Endometrial microvascular endothelial cells (primary cell): ENCODE results near the gene KATNB1. TPM values are rescaled to one million over a fixed set of nuclear protein-coding genes. Genes with fewer than 3 reads are reported as not detected.

Source experiments
- in situ Hi-C: cut with HindIII; loops from 2 replicates; pipeline ENCODE4 v1.10.0; 2017; ENCODE audit warnings: low sequenced_read_pairs, low pct_unique_long_range_greater_than_20kb; ENCODE audit errors: inconsistent ontology term
- total RNA-seq: library from RNA; depleted of rRNA; stranded (reverse); fragments of >200 nt; gene quantifications from one replicate; pipeline ENCODE4 v1.2.3, GENCODE V29; 2015; ENCODE audit errors: inconsistent ontology term

The KATNB1 gene
- total RNA-seq, 1 donor from 2014 or later = 43.4 TPM

- in situ Hi-C loops = no loop called here
Measured at GRCh38 chr16:57797216-57797525, 61.6 kb downstream of the KATNB1 start.

DNA sequence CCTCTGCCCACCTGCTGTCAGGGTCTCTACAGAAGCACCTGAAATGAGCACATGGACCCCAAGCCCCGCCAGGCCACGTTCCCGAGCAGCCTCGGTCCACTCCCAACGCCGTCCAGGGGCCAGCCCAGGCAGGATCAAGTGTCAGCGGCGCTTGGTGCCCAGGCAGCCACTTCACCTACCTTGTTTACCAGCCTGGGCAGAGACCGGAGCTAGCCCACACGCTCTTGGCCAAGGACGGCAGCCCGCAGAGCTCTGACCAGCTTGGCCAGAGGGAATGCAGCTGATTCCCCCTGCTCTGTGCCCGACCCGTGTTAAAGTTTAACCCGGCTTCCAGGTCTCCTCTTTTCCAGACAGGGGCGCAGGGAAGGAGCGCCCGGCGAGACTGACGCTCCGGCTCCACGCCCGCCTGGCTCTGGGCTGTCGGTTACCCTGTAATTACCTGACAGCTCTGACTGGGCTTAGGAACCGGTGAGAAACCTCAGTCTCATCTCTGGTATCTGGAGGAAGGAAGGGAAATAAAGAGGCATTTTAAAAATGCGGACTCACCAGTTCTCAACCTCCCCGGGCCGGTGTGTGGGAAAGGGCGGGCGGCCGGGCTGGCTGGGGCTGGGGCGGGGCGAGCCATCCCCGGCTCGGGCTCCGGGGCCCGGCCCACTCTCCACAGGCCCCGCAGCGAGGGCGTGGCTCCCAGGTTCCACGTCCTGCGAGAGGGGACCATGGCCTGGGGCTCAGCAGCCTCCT is 62.1 kb downstream of the KATNB1 start:
- in situ Hi-C loops = no loop called here

DNA sequence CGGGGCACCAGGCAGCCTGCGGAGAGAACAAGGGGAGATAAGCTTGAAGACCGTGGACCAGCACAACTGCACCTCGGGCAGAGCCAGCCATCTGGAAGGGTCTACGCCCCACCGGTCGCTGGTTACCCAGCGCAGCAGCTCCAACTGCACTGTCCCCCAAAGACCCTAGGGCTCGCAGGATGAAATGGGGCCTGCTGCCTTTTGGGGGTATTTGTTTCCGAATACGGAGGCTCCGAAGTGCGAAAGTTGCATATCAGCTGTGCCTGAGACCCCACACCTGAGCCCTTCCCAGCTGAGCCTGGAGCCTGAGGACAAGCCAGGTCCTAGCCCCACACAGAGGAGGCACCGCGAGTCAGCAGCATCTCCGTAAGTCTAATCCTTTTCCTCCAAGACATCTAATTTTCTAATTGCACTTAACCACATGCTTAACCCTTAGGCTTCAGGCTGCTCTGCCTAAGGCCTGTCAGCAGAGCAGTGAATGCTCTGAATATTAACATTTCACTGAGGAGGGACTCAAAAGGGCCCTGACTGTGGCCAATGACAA is 62.8 kb downstream of the KATNB1 start:
- in situ Hi-C loops = no loop called here

DNA sequence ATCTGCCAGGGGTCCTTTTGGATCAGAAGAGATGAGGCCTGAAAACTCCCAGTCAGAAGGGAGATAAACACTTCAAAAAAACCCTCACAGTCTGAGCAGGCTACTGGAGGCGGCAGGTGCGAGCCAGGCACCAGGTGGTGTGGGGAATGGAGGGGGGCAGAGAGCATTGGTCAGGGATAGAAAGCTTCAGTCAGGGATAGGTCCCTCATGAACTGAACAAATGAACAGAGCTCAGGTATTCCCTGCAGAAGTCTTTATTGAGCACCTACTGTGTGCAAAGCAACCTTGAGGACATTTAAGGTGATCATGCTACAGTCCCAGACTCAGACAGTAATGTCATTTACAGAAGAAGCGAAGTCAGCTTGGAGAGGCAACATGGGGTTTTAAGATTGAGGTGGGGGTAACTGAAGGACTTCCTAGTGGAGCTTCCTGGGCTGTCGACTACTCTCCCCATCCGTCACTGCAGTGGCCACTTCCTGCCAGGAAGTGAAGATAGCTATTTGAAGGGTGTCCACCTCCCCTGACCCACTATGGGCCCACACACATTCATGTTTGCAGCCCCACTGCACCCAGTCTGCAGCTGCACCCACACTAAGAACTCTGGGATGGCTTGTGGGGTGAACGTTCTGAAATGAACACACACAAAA is 63.5 kb downstream of the KATNB1 start:
- in situ Hi-C loops = no loop called here

DNA sequence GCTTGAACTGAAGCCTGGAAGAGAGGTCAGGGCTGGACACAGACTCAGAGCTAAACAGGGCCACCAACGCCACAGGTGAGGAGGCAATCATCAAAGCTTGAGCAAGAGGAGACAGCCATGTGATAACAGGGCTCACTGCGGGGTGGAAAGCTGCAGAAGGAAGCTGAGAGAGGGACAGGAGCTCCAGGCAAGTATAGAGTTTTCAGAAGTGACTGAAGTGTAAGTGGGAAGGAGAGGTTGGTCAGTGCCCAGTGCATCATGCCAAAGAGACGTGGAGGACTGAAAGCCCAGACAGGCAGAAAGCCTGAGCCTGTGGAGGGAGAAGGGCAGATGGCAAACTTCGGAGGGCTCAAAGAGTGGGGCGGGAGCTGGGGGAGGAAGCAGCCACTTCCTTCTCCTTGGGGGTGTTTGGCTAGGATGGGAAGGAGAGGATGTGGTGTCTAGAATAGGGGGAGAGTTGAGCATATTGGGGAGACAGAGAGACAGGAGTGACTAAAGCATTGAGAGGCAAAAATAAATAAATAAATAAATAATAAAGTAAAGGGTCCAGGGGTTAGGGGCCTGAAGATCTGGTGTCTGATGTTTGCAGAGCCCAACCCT is 64.1 kb downstream of the KATNB1 start:
- in situ Hi-C loops = no loop called here

DNA sequence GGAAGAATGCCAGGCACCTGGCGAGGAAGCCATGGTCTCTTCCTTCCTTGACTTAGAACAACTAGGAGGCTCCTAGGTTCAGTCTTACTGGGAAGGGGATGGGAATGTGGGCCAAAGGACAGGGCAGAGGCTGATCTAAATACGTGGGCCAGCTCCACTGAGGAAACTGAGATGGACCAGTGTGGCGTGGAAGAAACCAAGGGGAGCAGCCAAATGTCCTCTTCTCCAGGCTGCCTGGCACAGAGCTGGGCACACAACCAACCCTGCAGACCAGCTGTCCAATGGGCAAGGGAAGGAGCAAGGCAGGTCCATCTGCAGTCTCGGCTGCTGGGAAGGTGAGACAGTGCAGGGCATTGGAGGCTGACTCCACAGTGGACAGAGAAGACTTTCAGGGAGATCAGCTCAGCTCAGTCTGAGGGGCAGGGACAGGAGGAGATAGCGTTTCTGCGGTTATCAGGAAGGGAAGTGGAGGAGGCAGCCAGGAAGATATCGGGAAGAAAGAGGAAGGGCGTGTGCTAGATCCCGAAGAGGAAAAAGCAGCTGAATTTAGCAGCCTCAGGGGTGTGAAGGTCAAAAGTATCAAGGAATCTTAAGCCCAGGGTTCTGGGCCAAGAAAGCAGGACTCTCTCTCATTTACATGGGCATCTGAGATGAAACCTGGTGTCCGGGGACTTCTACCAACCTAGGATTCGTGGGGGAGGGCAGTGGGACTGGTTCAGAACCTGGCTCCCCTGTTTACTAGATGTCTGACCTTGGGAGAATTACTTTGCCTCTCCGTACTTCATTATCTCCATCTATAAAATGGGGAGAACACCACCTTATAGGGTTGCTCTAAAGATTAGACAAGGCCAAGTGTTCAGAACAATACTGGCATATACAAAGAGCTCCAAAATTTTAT is 64.9 kb downstream of the KATNB1 start:
- in situ Hi-C loops = no loop called here

- in situ Hi-C loops = no loop called here
Measured at GRCh38 chr16:57801098-57801808, 65.7 kb downstream of the KATNB1 start.

GRCh38 chr16:57801809-57802340 is 66.3 kb downstream of the KATNB1 start:
- in situ Hi-C loops = no loop called here

DNA sequence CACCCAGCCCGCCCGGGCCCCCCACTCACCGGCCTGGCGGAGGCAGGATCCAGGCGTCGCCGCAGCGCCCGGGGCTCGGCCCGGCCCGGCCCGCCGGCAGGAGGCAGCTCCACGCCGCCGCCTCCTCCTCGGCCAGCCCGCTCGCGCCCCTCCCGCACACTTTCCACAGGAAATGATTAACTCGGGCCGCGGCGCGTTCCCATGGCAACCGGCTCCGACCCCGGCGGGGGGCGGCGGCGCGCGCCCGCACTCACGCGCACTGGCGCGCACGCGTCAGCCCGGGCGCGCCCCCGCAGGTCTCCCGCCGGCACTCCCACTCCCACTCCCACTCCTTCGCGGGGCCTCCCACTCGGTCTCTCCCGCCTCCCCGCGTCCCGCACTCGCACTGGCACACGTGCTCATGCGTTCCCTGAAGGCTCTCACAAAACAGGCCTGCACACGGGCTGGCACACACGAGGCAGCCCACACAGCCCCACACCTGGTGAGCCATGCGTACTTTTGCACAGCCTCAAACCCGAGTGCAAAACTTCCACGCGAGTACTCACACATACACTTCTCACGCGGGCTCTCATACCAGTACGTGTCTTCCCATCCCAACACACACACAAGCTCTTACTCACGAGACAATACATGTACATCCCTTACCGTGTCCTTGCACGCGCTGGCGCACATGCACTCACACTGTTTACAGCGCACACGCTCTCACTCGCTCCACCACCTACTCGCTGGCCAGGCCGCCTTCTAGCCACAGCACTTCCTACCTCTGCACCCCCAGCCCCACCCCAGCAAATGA is 67.0 kb downstream of the KATNB1 start, which contains the start of gene KIFC3:
KIFC3 (minus strand) TSS at position 151 of the 793 bp plus-strand sequence. CDS start 4,248 bp downstream, outside the sequence.
- in situ Hi-C loops = no loop called here

DNA sequence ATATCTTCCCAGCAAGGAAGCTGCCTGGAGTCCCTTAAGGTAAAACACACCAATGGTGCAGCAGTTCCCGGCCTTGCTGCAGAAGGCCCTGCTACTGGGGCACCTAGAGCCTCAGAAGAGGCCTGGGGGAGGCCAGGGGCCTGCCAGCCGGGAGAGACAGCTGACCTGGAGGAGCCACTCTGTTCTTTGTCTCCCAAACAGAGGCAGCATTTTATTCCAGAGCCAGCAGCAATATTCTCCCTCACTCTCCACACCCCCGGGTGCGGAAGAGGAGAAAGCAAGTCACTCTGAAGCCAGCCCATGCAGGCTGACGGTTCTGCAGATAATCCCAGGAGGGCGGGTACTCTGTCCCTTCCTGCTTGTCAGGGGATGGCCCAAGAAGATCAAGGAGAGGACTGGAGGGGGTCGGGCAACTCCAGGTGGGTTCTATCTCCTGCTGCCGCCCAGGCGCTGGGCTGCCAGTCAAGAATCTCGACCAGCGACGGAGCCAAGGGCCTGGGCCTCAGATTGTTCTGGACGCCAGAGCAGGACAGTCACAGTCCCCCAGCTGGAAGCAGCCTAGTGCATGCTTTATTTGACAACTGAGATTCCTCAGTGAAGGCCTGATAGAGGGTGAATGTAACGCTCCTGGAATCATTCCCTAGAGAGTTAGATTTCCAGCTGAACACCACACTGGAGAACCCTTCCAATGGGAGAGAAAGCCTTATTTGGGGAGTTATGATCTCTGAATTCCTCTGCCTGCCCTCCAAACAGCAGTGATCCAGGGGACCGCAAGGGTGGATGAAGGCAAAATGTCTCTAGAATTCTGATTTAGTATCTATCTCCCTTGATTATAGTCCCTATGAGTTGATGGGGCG is 67.8 kb downstream of the KATNB1 start:
- in situ Hi-C loops = no loop called here

DNA sequence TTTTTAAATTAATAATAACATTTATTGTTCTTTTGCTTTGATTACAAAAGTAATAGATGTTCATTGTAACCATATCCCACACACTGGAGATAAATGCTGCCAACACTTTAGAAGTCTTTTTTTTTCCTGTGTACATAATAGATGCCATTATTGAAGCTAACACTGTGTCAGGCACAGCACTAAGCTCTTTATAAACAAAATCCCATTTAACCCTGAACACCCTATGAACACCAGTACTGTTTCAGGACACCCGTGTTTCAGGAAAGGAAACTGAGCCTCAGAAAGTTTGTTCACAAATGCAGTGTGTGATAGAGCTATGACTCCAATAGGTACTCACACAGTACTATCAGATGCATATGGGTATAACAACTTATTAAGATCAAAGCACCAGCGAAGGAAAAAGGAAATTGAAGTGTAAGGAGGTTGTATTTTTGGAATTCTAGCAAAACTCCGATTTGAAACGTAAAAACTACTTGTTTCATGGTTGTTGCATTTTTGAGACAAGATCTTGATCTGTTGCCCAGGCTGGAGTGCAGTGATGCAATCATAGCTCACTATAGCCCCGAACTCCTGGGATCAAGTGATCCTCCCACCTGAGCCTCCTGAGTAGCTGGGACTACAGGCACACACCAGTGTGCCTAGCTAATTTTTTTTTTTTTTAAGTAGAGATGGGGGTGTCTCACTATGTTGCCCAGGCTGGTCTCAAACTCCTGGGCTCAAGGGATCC is 68.7 kb downstream of the KATNB1 start:
- in situ Hi-C loops = no loop called here

- in situ Hi-C loops = no loop called here
Measured at GRCh38 chr16:57805176-57805575, 69.6 kb downstream of the KATNB1 start.
